GM23248 (cell line): ENCODE data around the gene GAS2.

Experiments
- EZH2 ChIP-seq: fragments of 200-600 bp; sonication (generic); IDR thresholded peaks from 2 replicates; pipeline ENCODE4 v1.6.1; 2018; ENCODE audit warnings: antibody characterized with exemption, mild to moderate bottlenecking; ENCODE audit not compliant: insufficient read depth, poor library complexity, severe bottlenecking
- EZH2phosphoT487 ChIP-seq: fragments of 200-600 bp; sonication (generic); IDR thresholded peaks from 2 replicates; pipeline ENCODE4 v1.6.1; 2018; ENCODE audit warnings: antibody characterized with exemption, moderate library complexity, mild to moderate bottlenecking, low read depth; ENCODE audit not compliant: insufficient read depth

DNA sequence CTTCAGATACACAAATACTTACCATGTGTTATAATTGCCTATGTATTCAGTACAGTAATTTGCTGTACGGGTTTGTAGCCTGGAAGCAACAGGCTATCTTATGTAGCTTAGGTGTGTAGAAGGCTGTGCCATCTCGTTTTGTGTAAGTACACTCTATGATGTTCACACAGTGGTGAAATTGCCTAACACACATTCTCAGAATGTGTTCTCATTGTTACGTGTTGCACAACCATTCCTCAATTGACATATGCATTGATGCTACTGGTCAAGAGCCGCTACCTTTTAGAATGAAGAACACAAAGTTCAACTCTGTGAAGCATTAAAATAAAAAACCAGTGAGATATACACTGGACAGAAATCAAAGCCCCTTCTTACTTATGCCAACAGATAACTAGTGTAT, 136.4 kb downstream of the GAS2 start:
- TF ChIP-seq EZH2phosphoT487 = no peak
- no peak for TF ChIP-seq EZH2
